Measurements from ENCODE around the gene PDYN. TPM values are rescaled to one million over a fixed set of nuclear protein-coding genes. Genes with fewer than 3 reads are reported as not detected.

PDYN gene
- total and polyA plus RNA-seq, 2 donors, result 0.33 to 1.3 TPM

DNA sequence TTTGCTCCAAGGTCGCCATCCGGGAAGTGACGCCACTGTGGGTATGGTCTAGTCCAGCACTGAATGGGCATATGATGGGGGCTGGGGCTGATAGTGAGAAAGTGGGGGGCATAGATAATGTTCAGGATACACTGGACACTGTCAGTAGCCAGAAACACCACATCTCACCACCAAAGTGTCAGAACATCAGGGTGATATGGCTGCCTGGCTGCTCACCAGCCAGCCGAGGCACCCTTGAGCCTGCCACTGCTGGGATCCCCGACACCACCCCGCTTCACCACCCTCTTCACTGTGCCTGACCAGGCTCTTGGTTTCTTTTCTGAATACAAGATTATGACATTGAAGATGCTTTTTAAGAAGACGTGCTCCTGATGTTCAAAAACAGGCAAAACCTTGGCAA lies 51.8 kb downstream of the PDYN start:
- Histone ChIP-seq H3K9me3 (ENCODE audit: control insufficient read depth in 2 of 2, insufficient read depth in 1 of 2, low read length in 1 of 2) (no peaks in the 10 kb centered on the region), H3K4me3 (ENCODE audit: low read length in 2 of 2) (no peak overlapping the region), H3K27ac (ENCODE audit: low read depth in 1 of 2, low read length in 1 of 2) (no peak overlapping the region), H3K4me1 (ENCODE audit: control insufficient read depth in 2 of 2, insufficient read depth in 2 of 2, low read length in 2 of 2) (no peaks in the 10 kb centered on the region), H3K36me3 (ENCODE audit: control insufficient read depth in 2 of 2, insufficient read depth in 2 of 2, low read length in 1 of 2) (no peaks in the 10 kb centered on the region), H3K27me3 (ENCODE audit: control insufficient read depth in 2 of 2, insufficient read depth in 1 of 2, low read length in 1 of 2) (peaks cover 5 to 23% of the 10 kb centered on the region in 2 donors)
- DNase-seq (ENCODE audit: low read depth in 6 of 9, low spot score in 9 of 9), result no peak
- WGBS, result 92% methylated on average over 7 of the region's 7 CpGs

DNA sequence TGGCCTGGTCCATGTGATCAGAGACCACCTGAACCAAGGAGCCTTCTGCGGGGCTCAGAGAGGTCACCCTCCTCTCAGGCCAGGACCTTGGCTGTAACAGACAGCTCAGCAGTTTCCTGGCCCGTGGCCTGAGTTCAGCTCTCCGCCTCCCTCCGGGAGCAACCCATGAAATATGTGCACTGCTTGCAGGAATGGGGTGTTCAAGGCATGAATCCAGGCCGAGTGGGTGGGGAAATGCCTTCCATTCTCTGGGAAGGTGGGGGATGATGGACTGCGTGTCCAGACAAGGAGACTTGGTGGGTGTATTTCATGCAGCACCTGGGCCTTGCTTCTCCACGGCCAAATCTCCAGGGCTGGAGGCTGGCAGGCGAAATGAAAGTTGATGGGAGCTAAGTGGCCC lies 52.6 kb downstream of the PDYN start:
- Histone ChIP-seq H3K9me3 (ENCODE audit: control insufficient read depth in 2 of 2, insufficient read depth in 1 of 2, low read length in 1 of 2) (no peaks in the 10 kb centered on the region), H3K4me3 (ENCODE audit: low read length in 2 of 2) (no peak overlapping the region), H3K27me3 (ENCODE audit: control insufficient read depth in 2 of 2, insufficient read depth in 1 of 2, low read length in 1 of 2) (peaks cover 0 to 15% of the 10 kb centered on the region in 2 donors), H3K4me1 (ENCODE audit: control insufficient read depth in 2 of 2, insufficient read depth in 2 of 2, low read length in 2 of 2) (no peaks in the 10 kb centered on the region), H3K36me3 (ENCODE audit: control insufficient read depth in 2 of 2, insufficient read depth in 2 of 2, low read length in 1 of 2) (no peaks in the 10 kb centered on the region), H3K27ac (ENCODE audit: low read depth in 1 of 2, low read length in 1 of 2) (no peak overlapping the region)
- WGBS, result 87% methylated on average over 8 of the region's 8 CpGs
- DNase-seq (ENCODE audit: low read depth in 6 of 9, low spot score in 9 of 9), result no peak

DNA sequence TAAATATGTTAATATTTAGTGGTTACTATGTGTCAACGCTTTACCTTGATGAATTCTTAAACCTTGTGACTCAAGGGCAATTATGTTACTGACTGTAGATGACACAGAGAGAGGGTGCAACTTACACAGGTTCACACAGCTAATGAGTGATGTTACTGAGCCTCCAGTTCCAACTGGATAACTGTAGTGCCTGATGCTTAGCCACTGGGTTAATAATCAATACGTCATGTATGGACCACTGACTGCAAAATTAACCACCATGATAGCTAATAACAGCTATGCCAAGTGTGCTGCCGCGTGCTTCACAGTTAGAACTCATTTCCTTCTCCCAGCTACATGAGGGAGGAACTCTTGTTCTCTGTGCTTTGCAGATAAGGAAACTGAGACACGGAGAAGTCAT lies 53.3 kb downstream of the PDYN start:
- peaks cover 0 to 9% of the 10 kb centered on the region in 2 donors for H3K27me3 ChIP-seq (ENCODE audit: control insufficient read depth in 2 of 2, insufficient read depth in 1 of 2, low read length in 1 of 2)
- no peak overlapping the region for H3K27ac ChIP-seq (ENCODE audit: low read depth in 1 of 2, low read length in 1 of 2)
- WGBS, result 74% methylated on average over 5 of the region's 5 CpGs
- H3K4me3 ChIP-seq (ENCODE audit: low read length in 2 of 2), result no peak overlapping the region
- H3K4me1 ChIP-seq (ENCODE audit: control insufficient read depth in 2 of 2, insufficient read depth in 2 of 2, low read length in 2 of 2), result no peaks in the 10 kb centered on the region
- no peaks in the 10 kb centered on the region for H3K36me3 ChIP-seq (ENCODE audit: control insufficient read depth in 2 of 2, insufficient read depth in 2 of 2, low read length in 1 of 2)
- no peaks in the 10 kb centered on the region for H3K9me3 ChIP-seq (ENCODE audit: control insufficient read depth in 2 of 2, insufficient read depth in 1 of 2, low read length in 1 of 2)
- DNase-seq (ENCODE audit: low read depth in 6 of 9, low spot score in 9 of 9), result no peak

DNA sequence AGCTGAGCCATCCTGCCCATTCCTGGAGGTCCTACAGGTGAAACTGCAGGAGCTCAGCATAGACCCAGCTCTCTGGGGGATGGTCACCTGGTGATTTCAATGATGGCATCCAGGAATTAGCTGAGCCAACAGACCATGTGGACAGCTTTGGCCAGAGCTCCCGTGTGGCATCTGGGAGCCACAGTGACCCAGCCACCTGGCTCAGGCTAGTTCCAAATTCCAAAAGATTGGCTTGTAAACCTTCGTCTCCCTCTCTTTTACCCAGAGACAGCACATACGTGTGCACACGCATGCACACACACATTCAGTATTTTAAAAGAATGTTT lies 54.6 kb downstream of the PDYN start:
- WGBS, result 96% methylated on average over 4 of the region's 4 CpGs
- Histone ChIP-seq H3K36me3 (ENCODE audit: control insufficient read depth in 2 of 2, insufficient read depth in 2 of 2, low read length in 1 of 2) (no peaks in the 10 kb centered on the region), H3K27me3 (ENCODE audit: control insufficient read depth in 2 of 2, insufficient read depth in 1 of 2, low read length in 1 of 2) (peaks cover 0 to under 1% of the 10 kb centered on the region in 2 donors), H3K4me1 (ENCODE audit: control insufficient read depth in 2 of 2, insufficient read depth in 2 of 2, low read length in 2 of 2) (no peaks in the 10 kb centered on the region), H3K4me3 (ENCODE audit: low read length in 2 of 2) (no peak overlapping the region), H3K27ac (ENCODE audit: low read depth in 1 of 2, low read length in 1 of 2) (no peak overlapping the region), H3K9me3 (ENCODE audit: control insufficient read depth in 2 of 2, insufficient read depth in 1 of 2, low read length in 1 of 2) (no peaks in the 10 kb centered on the region)
- DNase-seq (ENCODE audit: low read depth in 6 of 9, low spot score in 9 of 9), result no peak

DNA sequence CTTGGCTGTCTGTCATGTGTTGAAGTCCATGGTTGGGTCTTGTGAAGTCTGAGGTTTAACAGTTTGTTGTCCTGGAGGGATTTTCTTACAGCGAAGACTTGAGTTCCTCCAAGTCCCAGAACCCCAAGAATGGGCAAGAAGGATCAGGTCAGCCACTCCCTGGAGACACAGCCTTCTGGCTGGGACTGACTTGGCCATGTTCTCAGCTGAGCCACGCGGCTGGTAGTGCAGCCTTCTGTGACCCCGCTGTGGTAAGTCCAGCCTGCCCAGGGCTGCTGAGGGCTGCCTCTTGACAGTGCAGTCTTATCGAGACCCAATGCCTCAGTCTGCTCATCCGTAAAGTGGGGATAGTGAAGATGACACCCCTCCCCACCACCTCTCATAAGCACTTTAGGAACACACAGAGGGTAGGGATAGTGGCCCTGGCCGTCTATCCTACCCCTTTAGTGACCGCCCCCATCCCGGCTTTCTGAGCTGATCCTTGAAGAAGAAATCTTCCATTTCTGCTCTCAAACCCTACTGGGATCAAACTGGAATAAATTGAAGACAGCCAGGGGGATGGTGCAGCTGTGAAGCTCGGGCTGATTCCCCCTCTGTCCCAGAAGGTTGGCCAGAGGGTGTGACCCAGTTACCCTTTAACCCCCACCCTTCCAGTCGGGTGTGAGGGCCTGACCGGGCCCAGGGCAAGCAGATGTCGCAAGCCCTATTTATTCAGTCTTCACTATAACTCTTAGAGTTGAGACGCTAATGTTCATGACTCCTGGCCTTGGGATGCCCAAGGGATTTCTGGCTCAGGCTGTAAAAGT lies 55.2 kb downstream of the PDYN start:
- Histone ChIP-seq H3K36me3 (ENCODE audit: control insufficient read depth in 2 of 2, insufficient read depth in 2 of 2, low read length in 1 of 2) (no peaks in the 10 kb centered on the region), H3K4me1 (ENCODE audit: control insufficient read depth in 2 of 2, insufficient read depth in 2 of 2, low read length in 2 of 2) (no peaks in the 10 kb centered on the region), H3K9me3 (ENCODE audit: control insufficient read depth in 2 of 2, insufficient read depth in 1 of 2, low read length in 1 of 2) (no peaks in the 10 kb centered on the region), H3K4me3 (ENCODE audit: low read length in 2 of 2) (no peak overlapping the region), H3K27ac (ENCODE audit: low read depth in 1 of 2, low read length in 1 of 2) (no peak overlapping the region), H3K27me3 (ENCODE audit: control insufficient read depth in 2 of 2, insufficient read depth in 1 of 2, low read length in 1 of 2) (no peaks in the 10 kb centered on the region)
- 94% methylated on average over 14 of the region's 14 CpGs for WGBS
- DNase-seq (ENCODE audit: low read depth in 6 of 9, low spot score in 9 of 9), result no peak

DNA sequence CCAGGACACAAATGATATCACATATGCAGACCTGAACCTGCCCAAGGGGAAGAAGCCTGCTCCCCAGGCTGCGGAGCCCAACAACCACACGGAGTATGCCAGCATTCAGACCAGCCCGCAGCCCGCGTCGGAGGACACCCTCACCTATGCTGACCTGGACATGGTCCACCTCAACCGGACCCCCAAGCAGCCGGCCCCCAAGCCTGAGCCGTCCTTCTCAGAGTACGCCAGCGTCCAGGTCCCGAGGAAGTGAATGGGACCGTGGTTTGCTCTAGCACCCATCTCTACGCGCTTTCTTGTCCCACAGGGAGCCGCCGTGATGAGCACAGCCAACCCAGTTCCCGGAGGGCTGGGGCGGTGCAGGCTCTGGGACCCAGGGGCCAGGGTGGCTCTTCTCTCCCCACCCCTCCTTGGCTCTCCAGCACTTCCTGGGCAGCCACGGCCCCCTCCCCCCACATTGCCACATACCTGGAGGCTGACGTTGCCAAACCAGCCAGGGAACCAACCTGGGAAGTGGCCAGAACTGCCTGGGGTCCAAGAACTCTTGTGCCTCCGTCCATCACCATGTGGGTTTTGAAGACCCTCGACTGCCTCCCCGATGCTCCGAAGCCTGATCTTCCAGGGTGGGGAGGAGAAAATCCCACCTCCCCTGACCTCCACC lies 56.4 kb downstream of the PDYN start:
- Histone ChIP-seq H3K27me3 (ENCODE audit: control insufficient read depth in 2 of 2, insufficient read depth in 1 of 2, low read length in 1 of 2) (no peaks in the 10 kb centered on the region), H3K36me3 (ENCODE audit: control insufficient read depth in 2 of 2, insufficient read depth in 2 of 2, low read length in 1 of 2) (no peaks in the 10 kb centered on the region), H3K9me3 (ENCODE audit: control insufficient read depth in 2 of 2, insufficient read depth in 1 of 2, low read length in 1 of 2) (no peaks in the 10 kb centered on the region), H3K4me1 (ENCODE audit: control insufficient read depth in 2 of 2, insufficient read depth in 2 of 2, low read length in 2 of 2) (no peaks in the 10 kb centered on the region), H3K27ac (ENCODE audit: low read depth in 1 of 2, low read length in 1 of 2) (no peak overlapping the region), H3K4me3 (ENCODE audit: low read length in 2 of 2) (no peak overlapping the region)
- DNase-seq (ENCODE audit: low read depth in 6 of 9, low spot score in 9 of 9), result no peak
- 96% methylated on average over 25 of the region's 25 CpGs for WGBS

DNA sequence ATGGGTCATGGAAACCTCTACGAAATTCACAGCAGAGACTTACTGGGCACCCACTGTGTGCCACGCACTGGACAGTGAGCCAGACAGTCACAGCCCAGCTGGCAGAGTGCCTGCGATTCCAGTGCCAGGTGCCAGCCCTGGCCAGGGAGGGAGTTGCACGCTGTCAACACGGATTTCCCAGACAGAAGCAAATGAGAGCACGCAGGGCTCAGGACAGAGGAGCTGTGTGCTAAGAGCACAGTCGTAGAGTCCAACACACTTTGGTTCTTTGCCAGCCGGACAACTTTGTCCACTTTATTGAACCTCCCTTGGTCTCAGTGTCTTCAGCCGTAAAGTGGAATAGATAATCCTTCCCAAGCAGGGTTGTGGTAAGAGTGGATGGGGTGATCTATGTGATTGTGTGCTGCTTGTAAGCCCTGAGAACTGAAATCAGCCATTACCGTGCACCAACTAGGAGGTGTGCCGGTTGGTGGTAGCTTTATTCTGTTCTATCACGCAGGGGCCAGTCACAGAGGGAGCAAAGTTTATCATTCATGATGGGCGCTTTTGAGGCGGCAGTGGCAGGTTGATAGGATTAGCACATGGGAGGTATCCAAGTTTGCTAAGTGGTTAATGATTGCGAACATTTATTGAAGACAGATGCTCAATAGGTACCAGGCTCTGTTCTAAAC lies 58.0 kb downstream of the PDYN start:
- Histone ChIP-seq H3K9me3 (ENCODE audit: control insufficient read depth in 2 of 2, insufficient read depth in 1 of 2, low read length in 1 of 2) (no peaks in the 10 kb centered on the region), H3K4me1 (ENCODE audit: control insufficient read depth in 2 of 2, insufficient read depth in 2 of 2, low read length in 2 of 2) (no peaks in the 10 kb centered on the region), H3K36me3 (ENCODE audit: control insufficient read depth in 2 of 2, insufficient read depth in 2 of 2, low read length in 1 of 2) (no peaks in the 10 kb centered on the region), H3K4me3 (ENCODE audit: low read length in 2 of 2) (no peak overlapping the region), H3K27ac (ENCODE audit: low read depth in 1 of 2, low read length in 1 of 2) (no peak overlapping the region), H3K27me3 (ENCODE audit: control insufficient read depth in 2 of 2, insufficient read depth in 1 of 2, low read length in 1 of 2) (no peaks in the 10 kb centered on the region)
- DNase-seq (ENCODE audit: low read depth in 6 of 9, low spot score in 9 of 9), result no peak
- 97% methylated on average over 15 of the region's 15 CpGs for WGBS

DNA sequence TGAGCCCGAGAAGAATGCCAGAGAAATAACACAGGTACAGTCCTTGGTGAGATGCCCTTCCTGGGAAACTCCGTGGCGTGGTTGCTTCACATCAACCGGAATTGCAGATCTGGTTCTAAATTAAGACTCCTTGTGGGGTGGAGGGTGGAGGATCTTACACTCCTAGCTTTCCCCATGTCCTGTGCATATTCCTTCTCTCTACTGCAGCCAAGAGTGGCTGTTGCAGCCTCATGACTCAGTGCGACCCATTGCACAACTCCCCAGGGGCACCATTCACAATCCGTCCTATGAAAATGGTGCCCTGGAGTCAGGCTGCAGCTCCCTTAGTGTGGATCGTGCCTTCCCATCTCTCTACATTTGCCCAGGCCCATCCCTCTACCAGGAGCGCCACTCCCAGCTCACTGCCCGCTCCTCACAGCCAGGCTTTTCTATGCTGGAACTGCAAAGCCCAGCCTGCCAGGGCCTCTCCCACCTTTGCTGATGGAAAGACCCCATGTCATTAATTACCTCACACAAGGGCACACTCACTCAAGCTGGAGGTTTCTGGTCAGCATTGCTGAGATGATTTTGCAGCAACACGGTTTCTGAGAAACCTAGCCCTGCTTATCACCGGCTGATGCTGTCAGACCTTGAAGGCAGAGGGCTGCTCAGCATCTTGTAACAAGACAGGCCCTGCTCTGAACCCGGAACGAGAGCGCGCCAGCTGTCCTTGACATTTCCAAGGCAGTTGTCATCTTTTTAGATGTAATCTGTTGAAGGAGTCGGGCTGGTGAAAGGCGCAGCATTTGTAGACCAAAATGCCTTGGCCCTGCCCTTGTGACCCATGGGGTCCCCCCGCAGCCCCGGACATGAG lies 58.9 kb downstream of the PDYN start:
- WGBS, result 95% methylated on average over 19 of the region's 19 CpGs
- H3K27me3 ChIP-seq (ENCODE audit: control insufficient read depth in 2 of 2, insufficient read depth in 1 of 2, low read length in 1 of 2), result no peaks in the 10 kb centered on the region
- H3K27ac ChIP-seq (ENCODE audit: low read depth in 1 of 2, low read length in 1 of 2), result no peak overlapping the region
- H3K36me3 ChIP-seq (ENCODE audit: control insufficient read depth in 2 of 2, insufficient read depth in 2 of 2, low read length in 1 of 2), result no peaks in the 10 kb centered on the region
- no peak for DNase-seq (ENCODE audit: low read depth in 6 of 9, low spot score in 9 of 9)
- no peak overlapping the region for H3K4me3 ChIP-seq (ENCODE audit: low read length in 2 of 2)
- no peaks in the 10 kb centered on the region for H3K4me1 ChIP-seq (ENCODE audit: control insufficient read depth in 2 of 2, insufficient read depth in 2 of 2, low read length in 2 of 2)
- H3K9me3 ChIP-seq (ENCODE audit: control insufficient read depth in 2 of 2, insufficient read depth in 1 of 2, low read length in 1 of 2), result no peaks in the 10 kb centered on the region

Data from thymus (tissue), 11 donors.